ENCODE data around the gene GSG1L.

The GSG1L gene

GRCh38 chr16:28001184-28001583 lies 62.3 kb downstream of the GSG1L start:
- TF ChIP-seq, protein P1, sequence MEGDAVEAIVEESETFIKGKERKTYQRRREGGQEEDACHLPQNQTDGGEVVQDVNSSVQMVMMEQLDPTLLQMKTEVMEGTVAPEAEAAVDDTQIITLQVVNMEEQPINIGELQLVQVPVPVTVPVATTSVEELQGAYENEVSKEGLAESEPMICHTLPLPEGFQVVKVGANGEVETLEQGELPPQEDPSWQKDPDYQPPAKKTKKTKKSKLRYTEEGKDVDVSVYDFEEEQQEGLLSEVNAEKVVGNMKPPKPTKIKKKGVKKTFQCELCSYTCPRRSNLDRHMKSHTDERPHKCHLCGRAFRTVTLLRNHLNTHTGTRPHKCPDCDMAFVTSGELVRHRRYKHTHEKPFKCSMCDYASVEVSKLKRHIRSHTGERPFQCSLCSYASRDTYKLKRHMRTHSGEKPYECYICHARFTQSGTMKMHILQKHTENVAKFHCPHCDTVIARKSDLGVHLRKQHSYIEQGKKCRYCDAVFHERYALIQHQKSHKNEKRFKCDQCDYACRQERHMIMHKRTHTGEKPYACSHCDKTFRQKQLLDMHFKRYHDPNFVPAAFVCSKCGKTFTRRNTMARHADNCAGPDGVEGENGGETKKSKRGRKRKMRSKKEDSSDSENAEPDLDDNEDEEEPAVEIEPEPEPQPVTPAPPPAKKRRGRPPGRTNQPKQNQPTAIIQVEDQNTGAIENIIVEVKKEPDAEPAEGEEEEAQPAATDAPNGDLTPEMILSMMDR (IDR thresholded peaks at IDR 0.05): no peak
- no peak for DNase-seq (ENCODE audit: low spot score)

GRCh38 chr16:28000314-28001169 lies 63.0 kb downstream of the GSG1L start:
- TF ChIP-seq, protein P1 (IDR thresholded peaks at IDR 0.05): no peak
- DNase-seq (ENCODE audit: low spot score): no peak
- H3K27ac ChIP-seq: no peak overlapping the region
- H3K4me3 ChIP-seq: no peak overlapping the region

More at GRCh38 chr16:28001184-28001583, 62.3 kb downstream of the GSG1L start:
- Histone ChIP-seq H3K4me3 (no peak overlapping the region), H3K27ac (no peak overlapping the region)

DNA sequence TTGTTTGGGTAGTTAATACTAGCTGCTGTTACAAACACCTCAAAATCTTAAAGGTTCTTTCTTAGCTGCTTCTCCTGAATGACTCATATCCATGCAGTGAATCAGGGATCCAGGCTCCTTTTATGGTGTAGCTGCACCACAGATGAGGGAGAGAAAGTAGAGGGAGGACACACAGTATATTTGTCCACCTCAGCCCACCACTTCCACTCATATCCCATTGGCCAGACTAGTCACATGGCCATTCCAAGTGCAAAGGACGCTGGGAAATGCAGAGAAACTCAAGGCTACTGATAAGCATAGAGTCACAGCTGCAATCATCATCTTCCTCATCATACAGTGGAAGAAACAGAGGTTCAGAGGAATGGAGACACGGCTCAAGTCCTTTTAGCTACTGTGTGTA lies 63.8 kb downstream of the GSG1L start:
- DNase-seq (ENCODE audit: low spot score): no peak
- Histone ChIP-seq H3K27ac (no peak overlapping the region), H3K4me3 (no peak overlapping the region)
- TF ChIP-seq, protein P1 (IDR thresholded peaks at IDR 0.05): no peak

DNA sequence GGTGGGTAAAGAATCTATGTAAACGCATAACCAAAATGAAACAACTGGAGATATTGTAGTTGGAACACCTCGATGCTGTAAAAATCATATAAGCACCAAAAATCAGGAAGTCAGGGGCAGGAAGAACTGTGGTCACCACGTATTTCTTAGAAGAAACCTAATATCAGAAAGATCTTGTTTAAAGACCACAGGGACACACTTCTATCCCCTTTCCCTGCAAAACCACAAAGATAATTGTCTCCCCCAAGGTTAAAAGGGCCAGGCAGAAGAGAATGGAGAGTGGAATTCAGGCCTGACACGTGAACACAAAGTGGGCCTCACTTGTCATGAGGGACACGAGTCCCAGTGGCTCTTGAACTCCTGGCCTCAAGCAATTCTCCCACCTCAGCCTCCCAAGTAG lies 68.1 kb downstream of the GSG1L start:
- no peak overlapping the region for H3K4me3 ChIP-seq
- TF ChIP-seq, protein P1 (IDR thresholded peaks at IDR 0.05): no peak

DNA sequence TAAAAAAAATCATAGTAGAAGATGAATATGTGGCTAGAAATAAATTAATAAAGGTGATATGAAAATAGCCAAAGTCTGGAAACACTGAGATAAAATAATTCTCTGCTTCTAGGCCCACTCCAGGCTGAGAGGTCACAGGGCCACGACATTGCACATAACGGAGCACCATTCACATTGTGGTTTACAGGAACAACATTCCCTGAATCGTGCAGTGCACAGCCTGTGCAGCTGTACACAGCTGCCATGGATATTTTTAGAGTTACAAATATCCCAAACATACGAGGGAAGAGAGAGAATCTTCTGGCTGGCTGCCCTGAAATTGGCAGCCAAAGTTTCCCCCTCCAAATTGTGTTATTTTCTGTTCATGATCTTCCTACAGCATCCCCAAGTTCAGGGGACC lies 68.8 kb downstream of the GSG1L start:
- H3K27ac ChIP-seq: no peak overlapping the region
- no peak overlapping the region for H3K4me3 ChIP-seq
- DNase-seq (ENCODE audit: low spot score): peak; percentile 7
- TF ChIP-seq, protein P1 (IDR thresholded peaks at IDR 0.05): no peak

More for the DNA sequence above, 68.1 kb downstream of the GSG1L start:
- no peak for DNase-seq (ENCODE audit: low spot score)
- no peak overlapping the region for H3K27ac ChIP-seq

GRCh38 chr16:27993587-27993986 lies 69.9 kb downstream of the GSG1L start:
- DNase-seq (ENCODE audit: low spot score): peak; percentile 19
- Histone ChIP-seq H3K27ac (no peak overlapping the region), H3K4me3 (no peak overlapping the region)
- TF ChIP-seq, protein P1 (IDR thresholded peaks at IDR 0.05): no peak

GRCh38 chr16:27991876-27992275 lies 71.6 kb downstream of the GSG1L start:
- no peak overlapping the region for H3K4me3 ChIP-seq
- DNase-seq (ENCODE audit: low spot score): peak; percentile 21
- no peak overlapping the region for H3K27ac ChIP-seq
- TF ChIP-seq, protein P1 (IDR thresholded peaks at IDR 0.05): no peak

All from coronary artery (tissue), 2 donors.